Endothelial cell of umbilical vein (primary cell): ENCODE results near the gene STK10.

Source experiments
- CTCF ChIP-seq, 2 donors: IDR thresholded peaks; 1 replicate in 1 of 2; 2 replicates in 1 of 2; pipeline ENCODE4 v1.5.1; 2011; ENCODE audit warnings: low read length in 2 of 2, mild to moderate bottlenecking in 2 of 2, moderate library complexity in 2 of 2, control low read depth in 1 of 2, inconsistent platforms in 1 of 2, low read depth in 1 of 2; ENCODE audit not compliant: insufficient read depth in 1 of 2; ENCODE audit errors: extremely low read depth in 1 of 2
- POLR2AphosphoS5 ChIP-seq: IDR thresholded peaks from 2 replicates; pipeline ENCODE4 v1.6.1; 2012; ENCODE audit warnings: low read depth, mild to moderate bottlenecking, control low read depth, low read length, moderate library complexity; ENCODE audit not compliant: insufficient read depth

- TF ChIP-seq CTCF (IDR thresholded peaks at IDR 0.05; ENCODE audit: extremely low read depth in 1 of 2, insufficient read depth in 1 of 2, low read depth in 1 of 2, low read length in 2 of 2) (no peak), POLR2AphosphoS5 (no peak)
Measured at GRCh38 chr5:172079876-172080275, 108.1 kb downstream of the STK10 start.
